T-helper 1 cell treated with Interleukin-12 subunit alpha and Interleukin-12 subunit beta and Interleukin-4 antibody, amounts not matched to agents 30 μg/mL and 1 μg/mL, for 36 hours (primary cell): ENCODE data around the gene KIF3A.
A peak's percentile ranks its signal among the peaks of the same experiment; 100 is the strongest.

Experiments
- H3K27ac Mint-ChIP-seq: one replicate; pipeline ENCODE4 v1.8.0; 2021; ENCODE audit warnings: mild to moderate bottlenecking, mixed read lengths
- H3K27me3 Mint-ChIP-seq: one replicate; pipeline ENCODE4 v1.8.0; 2021; ENCODE audit warnings: low read depth, mixed read lengths
- H3K36me3 Mint-ChIP-seq: one replicate; pipeline ENCODE4 v1.8.0; 2021; ENCODE audit warnings: low read depth, mixed read lengths
- H3K4me1 Mint-ChIP-seq: one replicate; pipeline ENCODE4 v1.8.0; 2021; ENCODE audit warnings: low read depth, mixed read lengths
- H3K4me3 Mint-ChIP-seq: one replicate; pipeline ENCODE4 v1.8.0; 2021; ENCODE audit warnings: mild to moderate bottlenecking, moderate library complexity, mixed read lengths
- H3K9me3 Mint-ChIP-seq: one replicate; pipeline ENCODE4 v1.8.0; 2021; ENCODE audit warnings: mixed read lengths

Gene KIF3A

DNA sequence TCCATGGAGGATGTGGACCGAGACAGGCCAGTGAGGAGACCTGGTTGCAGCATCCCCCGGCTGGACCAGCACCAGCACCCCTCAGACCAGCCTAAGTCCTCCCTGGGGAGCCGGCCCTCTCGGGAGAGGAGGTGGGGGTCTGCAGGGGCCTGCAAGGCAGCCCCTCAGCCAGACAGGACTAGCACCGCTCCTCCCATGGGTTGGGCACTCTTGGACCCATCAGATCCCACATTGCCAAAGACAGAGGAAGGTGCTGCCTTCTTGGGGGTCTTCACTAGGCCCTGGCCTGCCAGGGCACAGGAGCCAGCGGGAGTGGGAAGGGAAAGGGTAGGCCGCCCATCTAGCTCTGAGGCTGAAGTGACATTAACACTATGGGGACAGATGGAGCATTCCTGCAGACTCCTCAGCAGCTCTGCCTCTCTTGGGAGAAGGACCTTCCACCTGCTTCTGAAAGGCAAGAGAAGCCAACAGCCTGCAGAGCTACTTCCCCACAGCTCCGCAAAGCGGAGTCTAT, 72.6 kb downstream of the KIF3A start:
- Mint-ChIP-seq H3K4me1 (peaks cover 52% of the 10 kb centered on the region), H3K4me3 (no peak overlapping the region), H3K27ac (peak overlapping the region; percentile 93), H3K9me3 (no peaks in the 10 kb centered on the region), H3K36me3 (peaks cover 1% of the 10 kb centered on the region), H3K27me3 (no peaks in the 10 kb centered on the region)

DNA sequence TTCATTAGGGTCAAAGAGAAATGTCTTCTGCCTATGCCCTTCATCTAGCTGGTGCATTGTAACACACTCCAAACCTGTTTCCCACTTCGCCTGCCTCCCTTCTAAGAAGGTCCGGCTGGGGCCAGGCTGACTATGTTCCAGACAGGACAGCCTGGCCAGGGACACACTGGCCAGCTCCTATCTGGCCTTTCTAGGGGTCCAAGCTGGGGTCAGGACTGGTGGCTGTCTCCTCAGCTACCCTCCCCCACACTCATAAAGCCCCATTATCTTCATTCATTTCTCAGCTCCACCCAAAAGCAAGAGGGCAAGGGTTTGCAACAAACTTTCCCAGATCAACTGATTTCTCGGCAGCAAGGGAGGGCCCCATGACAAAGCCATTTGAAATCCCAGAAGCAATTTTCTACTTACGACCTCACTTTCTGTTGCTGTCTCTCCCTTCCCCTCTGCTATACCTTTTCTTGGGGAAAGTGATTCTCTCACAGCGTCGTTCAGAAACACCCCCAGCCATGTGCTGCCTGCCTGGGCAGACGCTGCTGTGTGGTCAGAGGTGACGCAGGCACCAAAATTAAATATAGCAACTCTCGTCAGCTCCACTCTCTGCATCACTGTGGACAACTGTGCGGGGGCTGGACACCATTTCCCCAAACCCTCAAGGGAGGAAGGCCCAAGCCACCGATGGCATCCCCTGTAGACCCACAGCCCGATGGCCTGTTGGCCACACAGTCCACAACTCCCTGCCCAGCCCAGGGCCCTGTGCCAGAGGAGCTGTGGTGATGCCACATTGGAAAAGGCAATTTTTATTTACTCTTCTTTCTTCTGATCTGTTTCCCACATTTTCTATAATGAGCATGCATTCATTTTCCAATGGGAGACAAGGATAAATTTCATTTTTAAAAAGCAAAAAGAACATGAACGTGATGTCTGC, 73.3 kb downstream of the KIF3A start:
- Mint-ChIP-seq H3K27me3 (no peaks in the 10 kb centered on the region), H3K4me3 (no peak overlapping the region), H3K36me3 (peaks cover 1% of the 10 kb centered on the region), H3K27ac (peak overlapping the region; percentile 93), H3K4me1 (peaks cover 54% of the 10 kb centered on the region), H3K9me3 (no peaks in the 10 kb centered on the region)

GRCh38 chr5:132662925-132663770, 74.2 kb downstream of the KIF3A start:
- no peaks in the 10 kb centered on the region for H3K27me3 Mint-ChIP-seq
- peak overlapping the region; percentile 21 for H3K4me3 Mint-ChIP-seq
- H3K36me3 Mint-ChIP-seq: peaks cover 3% of the 10 kb centered on the region
- peaks cover 57% of the 10 kb centered on the region for H3K4me1 Mint-ChIP-seq
- H3K9me3 Mint-ChIP-seq: no peaks in the 10 kb centered on the region
- H3K27ac Mint-ChIP-seq: peak overlapping the region; percentile 93

DNA sequence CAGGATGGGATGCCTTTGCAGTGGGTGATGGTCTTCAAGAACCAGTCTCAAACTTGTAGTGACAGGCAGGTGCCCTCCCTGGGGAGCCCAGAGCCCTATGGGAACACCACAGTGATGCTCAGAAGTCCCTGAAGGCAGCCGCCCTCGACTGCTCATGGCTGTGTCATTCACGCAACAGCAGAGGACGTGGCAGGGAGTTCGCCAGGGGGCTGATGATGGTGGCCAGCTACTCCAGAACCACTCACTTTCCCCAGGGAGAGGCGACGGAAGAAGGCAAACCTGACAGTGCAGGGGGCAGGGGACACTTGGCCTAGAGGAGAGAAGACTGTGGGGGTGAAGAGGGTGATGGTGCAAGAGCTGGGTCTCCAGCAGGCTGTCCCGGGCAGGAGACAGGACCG, 75.3 kb downstream of the KIF3A start:
- no peaks in the 10 kb centered on the region for H3K27me3 Mint-ChIP-seq
- no peak overlapping the region for H3K4me3 Mint-ChIP-seq
- H3K4me1 Mint-ChIP-seq: peaks cover 62% of the 10 kb centered on the region
- peaks cover 2% of the 10 kb centered on the region for H3K36me3 Mint-ChIP-seq
- no peaks in the 10 kb centered on the region for H3K9me3 Mint-ChIP-seq
- peak overlapping the region; percentile 93 for H3K27ac Mint-ChIP-seq

DNA sequence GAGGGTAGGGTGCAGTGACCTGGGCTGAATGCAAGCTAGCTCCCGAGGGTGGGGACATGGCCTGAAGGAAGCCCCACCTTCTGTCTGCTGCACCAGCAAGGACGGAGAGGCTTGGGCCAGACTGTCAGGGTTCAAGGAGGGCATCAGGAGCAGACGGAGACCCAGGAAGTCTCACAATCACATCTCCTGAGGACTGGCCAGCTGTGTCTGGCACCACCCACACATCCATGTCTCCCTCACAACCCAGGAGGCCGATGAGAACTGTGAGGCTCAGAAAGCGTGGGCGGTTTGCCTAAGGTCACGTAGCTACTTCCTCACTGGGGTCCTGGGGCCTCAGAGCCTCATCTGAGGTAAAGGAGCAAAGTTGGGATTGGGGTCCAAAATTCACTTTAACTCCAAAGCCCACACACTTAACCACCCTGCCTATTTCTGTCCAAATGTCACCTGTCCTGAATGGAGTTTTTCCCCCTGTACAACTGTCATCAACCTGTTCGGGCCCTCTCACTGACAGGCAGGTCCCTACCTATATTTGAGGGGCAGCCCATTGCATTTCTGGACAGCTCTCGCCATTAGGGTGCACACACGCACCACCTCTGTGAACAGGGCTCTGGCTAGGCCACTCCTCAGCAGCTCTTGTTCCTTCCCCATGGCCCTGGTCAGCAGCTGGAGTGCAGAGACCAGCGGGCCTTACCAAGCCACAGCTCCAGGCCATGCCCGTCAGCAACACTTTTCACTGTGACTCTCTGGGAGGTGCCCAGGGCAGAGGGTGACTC, 75.9 kb downstream of the KIF3A start:
- peaks cover 62% of the 10 kb centered on the region for H3K4me1 Mint-ChIP-seq
- peak overlapping the region; percentile 93 for H3K27ac Mint-ChIP-seq
- H3K36me3 Mint-ChIP-seq: peaks cover 2% of the 10 kb centered on the region
- H3K4me3 Mint-ChIP-seq: no peak overlapping the region
- no peaks in the 10 kb centered on the region for H3K9me3 Mint-ChIP-seq
- peaks cover 6% of the 10 kb centered on the region for H3K27me3 Mint-ChIP-seq

GRCh38 chr5:132659598-132660493, 77.5 kb downstream of the KIF3A start:
- Mint-ChIP-seq H3K27me3 (peaks cover 8% of the 10 kb centered on the region), H3K36me3 (peaks cover 2% of the 10 kb centered on the region), H3K27ac (peak overlapping the region; percentile 52), H3K9me3 (no peaks in the 10 kb centered on the region), H3K4me3 (peak overlapping the region; percentile 14), H3K4me1 (peaks cover 58% of the 10 kb centered on the region)

- Mint-ChIP-seq H3K9me3 (no peaks in the 10 kb centered on the region), H3K4me3 (peak overlapping the region; percentile 24), H3K36me3 (peaks cover 2% of the 10 kb centered on the region), H3K4me1 (peaks cover 51% of the 10 kb centered on the region), H3K27ac (peak overlapping the region; percentile 23), H3K27me3 (peaks cover 19% of the 10 kb centered on the region)
Observed at GRCh38 chr5:132658381-132659302, 78.7 kb downstream of the KIF3A start.

DNA sequence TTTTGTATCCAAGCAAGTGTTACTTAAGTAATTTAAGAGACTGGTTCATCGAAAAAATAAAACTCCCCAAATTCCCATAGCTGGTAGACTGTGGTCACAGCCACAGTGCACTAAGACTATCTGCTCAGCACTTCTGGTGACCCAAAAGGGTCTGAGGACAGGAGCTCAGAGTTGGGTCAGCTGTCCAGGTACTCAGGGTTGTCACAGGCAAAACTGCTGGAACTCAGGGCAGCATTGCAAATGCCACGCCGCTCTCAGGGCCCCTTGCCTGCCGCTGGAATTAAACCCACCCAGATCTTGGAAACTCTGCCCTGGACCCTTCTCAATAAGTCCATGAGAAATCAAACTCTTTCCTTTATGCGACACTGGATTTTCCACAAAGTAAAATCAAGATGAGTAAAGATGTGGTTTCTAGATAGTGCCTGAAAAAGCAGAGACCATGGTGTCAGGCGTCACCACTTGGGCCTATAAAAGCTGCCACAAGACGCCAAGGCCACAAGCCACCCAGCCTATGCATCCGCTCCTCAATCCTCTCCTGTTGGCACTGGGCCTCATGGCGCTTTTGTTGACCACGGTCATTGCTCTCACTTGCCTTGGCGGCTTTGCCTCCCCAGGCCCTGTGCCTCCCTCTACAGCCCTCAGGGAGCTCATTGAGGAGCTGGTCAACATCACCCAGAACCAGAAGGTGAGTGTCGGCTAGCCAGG, 79.5 kb downstream of the KIF3A start, which contains the start of gene IL13:
Gene IL13 (plus strand): TSS at position 498 of the 705 bp plus-strand sequence. CDS start 14 bp downstream, at position 512.
- no peaks in the 10 kb centered on the region for H3K9me3 Mint-ChIP-seq

GRCh38 chr5:132656774-132657355, 80.5 kb downstream of the KIF3A start:
- Mint-ChIP-seq H3K4me3 (peak overlapping the region; percentile 67), H3K4me1 (peaks cover 38% of the 10 kb centered on the region), H3K36me3 (peaks cover 4% of the 10 kb centered on the region), H3K27me3 (peaks cover 23% of the 10 kb centered on the region), H3K27ac (peak overlapping the region; percentile 85), H3K9me3 (no peaks in the 10 kb centered on the region)

More for the DNA sequence above, 79.5 kb downstream of the KIF3A start, which contains the start of gene IL13:
- Mint-ChIP-seq H3K4me1 (peaks cover 44% of the 10 kb centered on the region), H3K36me3 (peaks cover 4% of the 10 kb centered on the region), H3K27ac (peak within 1 kb of the TSS; percentile 85), H3K27me3 (peaks cover 23% of the 10 kb centered on the region), H3K4me3 (peak within 1 kb of the TSS; percentile 67)

GRCh38 chr5:132655821-132656773, 81.2 kb downstream of the KIF3A start:
- no peaks in the 10 kb centered on the region for H3K9me3 Mint-ChIP-seq
- peak overlapping the region; percentile 67 for H3K4me3 Mint-ChIP-seq
- H3K27me3 Mint-ChIP-seq: peaks cover 23% of the 10 kb centered on the region
- H3K4me1 Mint-ChIP-seq: peaks cover 33% of the 10 kb centered on the region
- H3K36me3 Mint-ChIP-seq: peaks cover 7% of the 10 kb centered on the region
- peak overlapping the region; percentile 85 for H3K27ac Mint-ChIP-seq

GRCh38 chr5:132653716-132654115, 83.6 kb downstream of the KIF3A start:
- peaks cover 23% of the 10 kb centered on the region for H3K27me3 Mint-ChIP-seq
- peaks cover under 1% of the 10 kb centered on the region for H3K9me3 Mint-ChIP-seq
- peaks cover 20% of the 10 kb centered on the region for H3K4me1 Mint-ChIP-seq
- no peak overlapping the region for H3K27ac Mint-ChIP-seq
- no peak overlapping the region for H3K4me3 Mint-ChIP-seq
- H3K36me3 Mint-ChIP-seq: peaks cover 8% of the 10 kb centered on the region
